ENCODE measurements around the gene DRC7. TPM values are rescaled to one million over a fixed set of nuclear protein-coding genes. Genes with fewer than 3 reads are reported as not detected.

DRC7 gene
- total RNA-seq, 1 donor from 2014 or later = not detected

- H3K9me3 Mint-ChIP-seq = no peaks in the 10 kb centered on the region
- H3K4me3 Mint-ChIP-seq = no peak overlapping the region
- H3K27ac Mint-ChIP-seq = no peak overlapping the region
- DNase-seq = no peak
- H3K4me1 Mint-ChIP-seq = no peaks in the 10 kb centered on the region
- no peaks in the 10 kb centered on the region for H3K27me3 Mint-ChIP-seq
- intact Hi-C loops (cut with micrococcal nuclease) = loop anchor here (10.0 kb wide), 1 partner anchor 106 kb away; no protein-coding TSS in a partner anchor
- H3K36me3 Mint-ChIP-seq (ENCODE audit: low read depth) = peaks cover 8% of the 10 kb centered on the region
Observed at GRCh38 chr16:57758331-57759117, 63.9 kb downstream of the DRC7 start.

- peaks cover 5% of the 10 kb centered on the region for H3K36me3 Mint-ChIP-seq (ENCODE audit: low read depth)
- H3K27me3 Mint-ChIP-seq = no peaks in the 10 kb centered on the region
- H3K9me3 Mint-ChIP-seq = no peaks in the 10 kb centered on the region
- H3K4me1 Mint-ChIP-seq = no peaks in the 10 kb centered on the region
- DNase-seq = no peak
- no peak overlapping the region for H3K4me3 Mint-ChIP-seq
- H3K27ac Mint-ChIP-seq = no peak overlapping the region
- intact Hi-C loops (cut with micrococcal nuclease) = loop anchor here (10.0 kb wide), 1 partner anchor 106 kb away; no protein-coding TSS in a partner anchor
Observed at GRCh38 chr16:57759131-57759530, 64.5 kb downstream of the DRC7 start.

GRCh38 chr16:57759541-57760356 is 65.1 kb downstream of the DRC7 start:
- no peaks in the 10 kb centered on the region for H3K27me3 Mint-ChIP-seq
- peak overlapping the region; percentile 37 for H3K27ac Mint-ChIP-seq
- intact Hi-C loops (cut with micrococcal nuclease) = loop anchor here (10.0 kb wide), 1 partner anchor 105 kb away; no protein-coding TSS in a partner anchor
- peaks cover 3% of the 10 kb centered on the region for H3K36me3 Mint-ChIP-seq (ENCODE audit: low read depth)
- peaks cover 3% of the 10 kb centered on the region for H3K4me1 Mint-ChIP-seq
- no peak overlapping the region for H3K4me3 Mint-ChIP-seq
- H3K9me3 Mint-ChIP-seq = no peaks in the 10 kb centered on the region
- DNase-seq = no peak

- intact Hi-C loops (cut with micrococcal nuclease) = no loop called here
- Mint-ChIP-seq H3K27ac (no peak overlapping the region), H3K4me1 (peaks cover 3% of the 10 kb centered on the region), H3K36me3 (ENCODE audit: low read depth) (peaks cover 3% of the 10 kb centered on the region), H3K9me3 (no peaks in the 10 kb centered on the region), H3K4me3 (no peak overlapping the region), H3K27me3 (no peaks in the 10 kb centered on the region)
- no peak for DNase-seq
Observed at GRCh38 chr16:57760357-57761160, 66.0 kb downstream of the DRC7 start.

- no peak for DNase-seq
- peaks cover 3% of the 10 kb centered on the region for H3K4me1 Mint-ChIP-seq
- H3K36me3 Mint-ChIP-seq (ENCODE audit: low read depth) = no peaks in the 10 kb centered on the region
- no peaks in the 10 kb centered on the region for H3K9me3 Mint-ChIP-seq
- no peak overlapping the region for H3K27ac Mint-ChIP-seq
- H3K4me3 Mint-ChIP-seq = no peak overlapping the region
- no peaks in the 10 kb centered on the region for H3K27me3 Mint-ChIP-seq
- intact Hi-C loops (cut with micrococcal nuclease) = no loop called here
Observed at GRCh38 chr16:57761301-57761700, 66.7 kb downstream of the DRC7 start.

- no peaks in the 10 kb centered on the region for H3K9me3 Mint-ChIP-seq
- H3K4me1 Mint-ChIP-seq = peaks cover 3% of the 10 kb centered on the region
- no peaks in the 10 kb centered on the region for H3K36me3 Mint-ChIP-seq (ENCODE audit: low read depth)
- no peaks in the 10 kb centered on the region for H3K27me3 Mint-ChIP-seq
- no peak for DNase-seq
- H3K4me3 Mint-ChIP-seq = no peak overlapping the region
- no peak overlapping the region for H3K27ac Mint-ChIP-seq
- intact Hi-C loops (cut with micrococcal nuclease) = no loop called here
Observed at GRCh38 chr16:57761957-57762356, 67.4 kb downstream of the DRC7 start.

- intact Hi-C loops (cut with micrococcal nuclease) = no loop called here
- Mint-ChIP-seq H3K36me3 (ENCODE audit: low read depth) (no peaks in the 10 kb centered on the region), H3K9me3 (no peaks in the 10 kb centered on the region), H3K4me3 (no peak overlapping the region), H3K27ac (no peak overlapping the region), H3K27me3 (no peaks in the 10 kb centered on the region), H3K4me1 (peaks cover 3% of the 10 kb centered on the region)
- DNase-seq = no peak
Observed at GRCh38 chr16:57762365-57763040, 67.9 kb downstream of the DRC7 start.

- Mint-ChIP-seq H3K4me1 (peaks cover 3% of the 10 kb centered on the region), H3K27ac (no peak overlapping the region), H3K9me3 (no peaks in the 10 kb centered on the region), H3K36me3 (ENCODE audit: low read depth) (no peaks in the 10 kb centered on the region), H3K27me3 (no peaks in the 10 kb centered on the region), H3K4me3 (no peak overlapping the region)
- no peak for DNase-seq
- intact Hi-C loops (cut with micrococcal nuclease) = loop anchor here (2.0 kb wide), 1 partner anchor 237 kb away; the partner anchor contains the start of genes USB1 and ZNF319
Observed at GRCh38 chr16:57763285-57764005, 68.8 kb downstream of the DRC7 start.

GRCh38 chr16:57764006-57764340 is 69.4 kb downstream of the DRC7 start:
- Mint-ChIP-seq H3K27ac (no peak overlapping the region), H3K4me3 (no peak overlapping the region), H3K4me1 (peaks cover 3% of the 10 kb centered on the region), H3K27me3 (no peaks in the 10 kb centered on the region), H3K9me3 (no peaks in the 10 kb centered on the region), H3K36me3 (ENCODE audit: low read depth) (no peaks in the 10 kb centered on the region)
- no peak for DNase-seq
- intact Hi-C loops (cut with micrococcal nuclease) = loop anchor here (2.0 kb wide), 1 partner anchor 237 kb away; the partner anchor contains the start of genes USB1 and ZNF319

- H3K27me3 Mint-ChIP-seq = no peaks in the 10 kb centered on the region
- DNase-seq = peak; percentile 74
- H3K4me3 Mint-ChIP-seq = no peak overlapping the region
- no peaks in the 10 kb centered on the region for H3K36me3 Mint-ChIP-seq (ENCODE audit: low read depth)
- H3K9me3 Mint-ChIP-seq = no peaks in the 10 kb centered on the region
- intact Hi-C loops (cut with micrococcal nuclease) = loop anchor here (2.0 kb wide), 1 partner anchor 236 kb away; the partner anchor contains the start of genes USB1 and ZNF319
- peaks cover 3% of the 10 kb centered on the region for H3K4me1 Mint-ChIP-seq
- no peak overlapping the region for H3K27ac Mint-ChIP-seq
Observed at GRCh38 chr16:57764341-57765159, 69.9 kb downstream of the DRC7 start.

- no peak for DNase-seq
Observed at GRCh38 chr16:57765160-57765728, 70.6 kb downstream of the DRC7 start.

More at GRCh38 chr16:57765160-57765728, 70.6 kb downstream of the DRC7 start:
- Mint-ChIP-seq H3K4me3 (no peak overlapping the region), H3K4me1 (peaks cover 3% of the 10 kb centered on the region), H3K27me3 (no peaks in the 10 kb centered on the region), H3K27ac (no peak overlapping the region), H3K9me3 (no peaks in the 10 kb centered on the region), H3K36me3 (ENCODE audit: low read depth) (no peaks in the 10 kb centered on the region)
- intact Hi-C loops (cut with micrococcal nuclease) = loop anchor here (2.0 kb wide), 1 partner anchor 236 kb away; the partner anchor contains the start of genes USB1 and ZNF319

All from activated CD4-positive, alpha-beta T cell treated with anti-CD3 and anti-CD28 coated beads, Interleukin-2, amount 10 ng/mL, durations not matched to agents 24 days and 14 days (primary cell).